AG10803 (cell line): ENCODE measurements around the gene LILRB3.
"Not testable (repeated sequence)": the region's sequence is repeated elsewhere in the genome, so short reads cannot be mapped to it uniquely, and the experiment has no call there.

Experiments used
- DNase-seq: peaks from one replicate; pipeline ENCODE4 v3.0.0; 2010; ENCODE audit warnings: low read depth
- H3K4me3 ChIP-seq: 2 replicates; pipeline ENCODE4 v1.5.1; 2011; ENCODE audit warnings: mild to moderate bottlenecking, low read length, control low read depth
- TF ChIP-seq, protein P1 (sequence below): conservative IDR thresholded peaks from 2 replicates; pipeline ENCODE4 v1.5.1; 2011; ENCODE audit warnings: mild to moderate bottlenecking, low read length, control low read depth, inconsistent platforms

Gene LILRB3

DNA sequence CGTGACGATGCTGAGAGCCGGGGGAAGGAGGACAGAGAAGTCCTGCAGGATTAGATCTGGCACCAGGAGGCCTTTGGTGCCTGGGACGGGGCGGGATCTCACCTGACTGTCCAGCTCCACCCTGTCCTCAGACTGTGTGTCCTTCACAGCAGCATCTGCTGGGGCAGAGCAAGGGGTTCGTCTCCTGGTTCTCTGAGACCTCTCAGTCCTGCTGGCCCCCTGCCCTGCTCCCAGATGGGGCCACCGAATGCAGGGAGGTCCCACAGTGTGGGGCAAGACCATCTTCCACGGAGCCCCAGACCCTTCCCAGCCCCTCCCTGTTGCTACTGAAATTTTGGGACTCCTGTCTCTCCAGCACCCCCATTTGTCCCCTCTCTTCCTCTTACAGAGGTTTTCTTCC, 4.5 kb downstream of the LILRB3 start:
- H3K4me3 ChIP-seq = no peak overlapping the region
- no peak for DNase-seq
- TF ChIP-seq, protein P1, sequence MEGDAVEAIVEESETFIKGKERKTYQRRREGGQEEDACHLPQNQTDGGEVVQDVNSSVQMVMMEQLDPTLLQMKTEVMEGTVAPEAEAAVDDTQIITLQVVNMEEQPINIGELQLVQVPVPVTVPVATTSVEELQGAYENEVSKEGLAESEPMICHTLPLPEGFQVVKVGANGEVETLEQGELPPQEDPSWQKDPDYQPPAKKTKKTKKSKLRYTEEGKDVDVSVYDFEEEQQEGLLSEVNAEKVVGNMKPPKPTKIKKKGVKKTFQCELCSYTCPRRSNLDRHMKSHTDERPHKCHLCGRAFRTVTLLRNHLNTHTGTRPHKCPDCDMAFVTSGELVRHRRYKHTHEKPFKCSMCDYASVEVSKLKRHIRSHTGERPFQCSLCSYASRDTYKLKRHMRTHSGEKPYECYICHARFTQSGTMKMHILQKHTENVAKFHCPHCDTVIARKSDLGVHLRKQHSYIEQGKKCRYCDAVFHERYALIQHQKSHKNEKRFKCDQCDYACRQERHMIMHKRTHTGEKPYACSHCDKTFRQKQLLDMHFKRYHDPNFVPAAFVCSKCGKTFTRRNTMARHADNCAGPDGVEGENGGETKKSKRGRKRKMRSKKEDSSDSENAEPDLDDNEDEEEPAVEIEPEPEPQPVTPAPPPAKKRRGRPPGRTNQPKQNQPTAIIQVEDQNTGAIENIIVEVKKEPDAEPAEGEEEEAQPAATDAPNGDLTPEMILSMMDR = no peak

DNA sequence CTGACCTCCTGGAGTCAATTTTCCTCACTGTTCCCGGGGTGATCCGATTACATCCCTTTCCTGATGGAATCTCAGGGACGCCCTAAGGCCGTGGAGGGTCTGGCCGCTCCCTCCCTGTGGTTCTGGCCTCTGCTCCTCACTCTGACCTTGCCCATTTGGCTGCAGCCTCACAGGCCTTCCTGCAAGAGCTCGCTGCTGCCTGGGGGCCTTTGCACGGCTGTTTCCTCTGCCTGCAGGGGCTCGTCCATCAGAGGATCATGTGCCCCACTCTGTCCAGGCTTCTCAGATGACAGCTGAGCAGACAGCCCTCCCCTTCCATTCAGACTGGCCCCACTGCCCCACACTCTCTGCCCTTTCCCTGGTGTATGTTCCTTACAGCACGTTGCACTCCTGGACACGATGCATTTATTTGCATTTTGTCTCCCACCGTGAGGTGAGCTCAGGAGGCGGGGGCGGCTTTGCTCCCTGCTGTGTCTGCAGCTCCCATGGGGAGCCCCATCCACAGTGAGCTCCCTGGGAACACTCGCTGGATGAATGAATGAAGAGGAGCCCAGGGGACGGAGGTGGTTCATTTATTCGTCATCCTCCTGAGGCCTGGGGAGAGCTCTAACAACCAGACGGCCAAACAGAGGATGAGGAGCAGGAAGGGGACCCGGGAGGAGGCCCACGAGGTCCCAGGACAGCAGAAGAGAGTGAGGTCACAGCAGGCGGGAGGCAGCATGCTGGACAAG, 5.1 kb downstream of the LILRB3 start:
- not testable (repeated sequence) for DNase-seq, H3K4me3 ChIP-seq

GRCh38 chr19:54216869-54217268, 5.9 kb downstream of the LILRB3 start:
- TF ChIP-seq, protein P1 = no peak
- DNase-seq = no peak
- no peak overlapping the region for H3K4me3 ChIP-seq

- H3K4me3 ChIP-seq, DNase-seq: not testable (repeated sequence)
Measured at GRCh38 chr19:54214734-54215133, 8.1 kb downstream of the LILRB3 start.

DNA sequence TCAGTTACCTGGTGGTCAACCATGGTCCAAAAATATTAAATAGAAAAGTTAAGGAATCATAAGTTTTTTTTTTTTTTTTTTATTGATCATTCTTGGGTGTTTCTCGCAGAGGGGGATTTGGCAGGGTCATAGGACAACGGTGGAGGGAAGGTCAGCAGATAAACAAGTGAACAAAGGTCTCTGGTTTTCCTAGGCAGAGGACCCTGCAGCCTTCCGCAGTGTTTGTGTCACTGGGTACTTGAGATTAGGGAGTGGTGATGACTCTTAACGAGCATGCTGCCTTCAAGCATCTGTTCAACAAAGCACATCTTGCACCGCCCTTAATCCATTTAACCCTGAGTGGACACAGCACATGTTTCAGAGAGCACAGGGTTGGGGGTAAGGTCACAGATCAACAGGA, 8.6 kb downstream of the LILRB3 start:
- H3K4me3 ChIP-seq, DNase-seq: not testable (repeated sequence)

GRCh38 chr19:54211235-54211634, 11.6 kb downstream of the LILRB3 start:
- DNase-seq = no peak
- TF ChIP-seq, protein P1 = no peak
- no peak overlapping the region for H3K4me3 ChIP-seq

- peak; percentile 93 for DNase-seq
- H3K4me3 ChIP-seq = no peak overlapping the region
Measured at GRCh38 chr19:54209811-54210494, 12.9 kb downstream of the LILRB3 start.

GRCh38 chr19:54209058-54209810, 13.6 kb downstream of the LILRB3 start:
- H3K4me3 ChIP-seq = no peak overlapping the region
- no peak for DNase-seq
- TF ChIP-seq, protein P1 = no peak

More at GRCh38 chr19:54209811-54210494, 12.9 kb downstream of the LILRB3 start:
- TF ChIP-seq, protein P1 = no peak
